K562 (cell line): ENCODE measurements around the gene PHF1. TPM values are rescaled to one million over a fixed set of nuclear protein-coding genes. Genes with fewer than 3 reads are reported as not detected.

ENCODE experiments used
- CBX3 ChIP-seq, 2 experiments: IDR thresholded peaks; 1 replicate in 1 of 2; 2 replicates in 1 of 2; pipeline ENCODE4 v1.6.1; 2012; ENCODE audit warnings: inconsistent platforms in 2 of 2, low read length in 2 of 2, borderline replicate concordance in 1 of 2, control low read depth in 1 of 2
- CHCHD3 ChIP-seq: fragments of 250-450 bp; sonication (Bioruptor Pico); IDR thresholded peaks from 2 replicates; pipeline ENCODE4 v2.1.2; 2022; ENCODE audit warnings: mild to moderate bottlenecking
- CLOCK ChIP-seq: fragments of 250-450 bp; sonication (Bioruptor Pico); IDR thresholded peaks from 2 replicates; pipeline ENCODE4 v1.4.0; 2020; ENCODE audit warnings: mild to moderate bottlenecking, moderate library complexity, borderline replicate concordance
- FOXA1 ChIP-seq: fragments of 450-650 bp; IDR thresholded peaks from 2 replicates; pipeline ENCODE4 v1.6.1; 2016; ENCODE audit warnings: mild to moderate bottlenecking, borderline replicate concordance
- GTF2E2 ChIP-seq: fragments of 200-800 bp; sonication (Bioruptor generic); IDR thresholded peaks from 2 replicates; pipeline ENCODE4 v1.6.1; 2016; ENCODE audit warnings: missing genetic modification characterization, missing compliant biosample characterization
- KDM5B ChIP-seq: fragments of 200-600 bp; sonication (generic); IDR thresholded peaks from 2 replicates; pipeline ENCODE4 v1.6.1; 2012; ENCODE audit warnings: low read depth, mild to moderate bottlenecking, moderate library complexity, low read length, control low read depth, inconsistent platforms; ENCODE audit not compliant: insufficient replicate concordance
- KHSRP ChIP-seq: fragments of 450-650 bp; IDR thresholded peaks from 2 replicates; pipeline ENCODE4 v1.6.1; 2017
- MAX ChIP-seq: sonication (generic); formaldehyde crosslinking; IDR thresholded peaks from 2 replicates; pipeline ENCODE4 v1.9.0; 2022; ENCODE audit warnings: mild to moderate bottlenecking, missing genetic modification reagents
- MAZ ChIP-seq, 2 experiments: fragments of 450-650 bp in 1 of 2; sonication (generic) in 1 of 2; formaldehyde crosslinking; IDR thresholded peaks in 1 of 2; conservative IDR thresholded peaks in 1 of 2; 2 replicates each; pipeline versions ENCODE4 v1.4.0 to v1.5.0; 2020; ENCODE audit warnings: mild to moderate bottlenecking in 1 of 2, missing genetic modification reagents in 1 of 2
- RBFOX2 ChIP-seq: fragments of 200-400 bp; formaldehyde crosslinking; IDR thresholded peaks from 2 replicates; pipeline ENCODE4 v1.6.1; 2017; ENCODE audit warnings: low read depth, mild to moderate bottlenecking, low read length, moderate library complexity
- RBM39 ChIP-seq: fragments of 200-400 bp; formaldehyde crosslinking; optimal IDR thresholded peaks from 2 replicates; pipeline ENCODE3; 2018; ENCODE audit warnings: low read depth, low read length
- SUPT5H ChIP-seq: fragments of 450-650 bp; IDR thresholded peaks from 2 replicates; pipeline ENCODE4 v1.6.1; 2016
- TAF15 ChIP-seq: fragments of 200-400 bp; formaldehyde crosslinking; IDR thresholded peaks from 2 replicates; pipeline ENCODE4 v1.6.1; 2017; ENCODE audit warnings: mild to moderate bottlenecking, low read depth, low read length, moderate library complexity
- TEAD1 ChIP-seq, 2 experiments: fragments of 450-650 bp in 1 of 2; sonication (generic) in 1 of 2; formaldehyde crosslinking; IDR thresholded peaks; 2 replicates each; pipeline versions ENCODE4 v1.4.0 to v1.8.0; 2020 to 2022; ENCODE audit warnings: mild to moderate bottlenecking in 2 of 2, missing genetic modification reagents in 1 of 2
- TFAP4 ChIP-seq: sonication (generic); formaldehyde crosslinking; IDR thresholded peaks from 2 replicates; pipeline ENCODE4 v1.8.0; 2022; ENCODE audit warnings: missing genetic modification reagents, mild to moderate bottlenecking, moderate library complexity, borderline replicate concordance
- YY1 ChIP-seq, 3 experiments: IDR thresholded peaks; 2 replicates each; pipeline ENCODE4 v1.6.1; 2011; ENCODE audit warnings: low read length in 2 of 3, mild to moderate bottlenecking in 2 of 3, moderate library complexity in 2 of 3, borderline replicate concordance in 1 of 3, control low read depth in 1 of 3, low read depth in 1 of 3; ENCODE audit not compliant: insufficient read depth in 3 of 3, insufficient replicate concordance in 2 of 3, control insufficient read depth in 1 of 3, insufficient read length in 1 of 3; ENCODE audit errors: extremely low read depth in 1 of 3
- ZBTB8A ChIP-seq: fragments of 450-650 bp; IDR thresholded peaks from 2 replicates; pipeline ENCODE4 v1.6.1; 2018; ENCODE audit warnings: mild to moderate bottlenecking, moderate library complexity; ENCODE audit not compliant: partially characterized antibody
- ZFPM2 ChIP-seq: fragments of 250-450 bp; sonication (Bioruptor Pico); IDR thresholded peaks from 2 replicates; pipeline ENCODE4 v1.5.1; 2022; ENCODE audit warnings: mild to moderate bottlenecking
- ZNF134 ChIP-seq: fragments of 250-450 bp; sonication (Bioruptor Pico); conservative IDR thresholded peaks from 2 replicates; pipeline ENCODE4 v1.4.0; 2020
- ZNF583 ChIP-seq: fragments of 250-450 bp; sonication (Bioruptor Pico); IDR thresholded peaks from 2 replicates; pipeline ENCODE4 v1.4.0; 2020
- ZNF639 ChIP-seq, 2 experiments: fragments of 200-800 bp in 1 of 2; sonication (Bioruptor generic) in 1 of 2; sonication (generic) in 1 of 2; formaldehyde crosslinking in 1 of 2; IDR thresholded peaks in 1 of 2; conservative IDR thresholded peaks in 1 of 2; 2 replicates each; pipeline versions ENCODE4 v1.5.0 to v1.6.1; 2016 to 2020; ENCODE audit warnings: missing compliant biosample characterization in 1 of 2, missing genetic modification characterization in 1 of 2, missing genetic modification reagents in 1 of 2
- polyA plus RNA-seq, 8 experiments: library from polyadenylated mRNA; depleted of rRNA in 4 of 8; stranded (reverse) in 5 of 8; unstranded in 3 of 8; fragments of >200 nt; fragmentation: Nextera tagmentation in 2 of 8; fragmentation: Illumina TruSeq in 1 of 8; extraction: Ambion mirVana in 2 of 8; extraction: Trizol in 1 of 8; gene quantifications; 2 replicates each; pipeline versions ENCODE4 v1.2.1 to v1.2.3, GENCODE V29; 2011 to 2014; ENCODE audit warnings: inconsistent platforms in 1 of 8, missing spikeins in 1 of 8
- total RNA-seq, 7 experiments: library from RNA; depleted of rRNA in 6 of 7; stranded (reverse); fragments of >200 nt in 6 of 7; fragmentation: Illumina TruSeq in 2 of 7; extraction: Trizol in 2 of 7; gene quantifications; 2 replicates each; pipeline versions ENCODE4 v1.2.1 to v1.2.3, GENCODE V29; 2011 to 2021; ENCODE audit warnings: low replicate concordance in 1 of 7

PHF1 gene
- total and polyA plus RNA-seq, 9 of the 15 experiments (the other 6 are each of a cell fraction or from before 2014, with no cell fraction given), result 3.7 to 64.2 (median 33.7) TPM

- TF ChIP-seq FOXA1 (no peak), CBX3 (IDR thresholded peaks at IDR 0.05; ENCODE audit: borderline replicate concordance in 1 of 2, low read length in 2 of 2) (peak in 1 of 2 experiments; percentile 88; a peak in 1 of 3 replicates), CHCHD3 (CRISPR knock-in tag) (peak; percentile 4; the same call in 1 of the 2 replicates), TFAP4 (CRISPR knock-in tag) (peak; percentile 89), CLOCK (0 out of 2 replicates have a peak, but pooled peaks have one; percentile 28), ZNF583 (CRISPR knock-in tag) (peak; percentile 50; the same call in 1 of the 2 replicates), RBFOX2 (peak; percentile 75), SUPT5H (peak; percentile 40; the same call in 1 of the 2 replicates), KDM5B (no peak), TAF15 (no peak), ZNF134 (CRISPR knock-in tag) (no peak), ZBTB8A (no peak), TEAD1 (CRISPR knock-in tag; IDR thresholded peaks at IDR 0.05) (peak; percentile 39 to 97; a peak in 2 of 4 replicates), MAX (peak; percentile 100), ZFPM2 (CRISPR knock-in tag) (no peak), GTF2E2 (no peak), KHSRP (no peak), ZNF639 (CRISPR knock-in tag; conservative IDR thresholded peaks at IDR 0.05 in 1 of 2, IDR thresholded peaks at IDR 0.05 in 1 of 2) (peak in 1 of 2 experiments; percentile 3; a peak in 1 of 4 replicates), YY1 (IDR thresholded peaks at IDR 0.05; ENCODE audit: borderline replicate concordance in 1 of 3, control insufficient read depth in 1 of 3, extremely low read depth in 1 of 3, insufficient read depth in 3 of 3, insufficient read length in 1 of 3, insufficient replicate concordance in 2 of 3, low read depth in 1 of 3, low read length in 2 of 3) (no peak), RBM39 (no peak), MAZ (CRISPR knock-in tag; conservative IDR thresholded peaks at IDR 0.05 in 1 of 2, IDR thresholded peaks at IDR 0.05 in 1 of 2) (peak in 1 of 2 experiments; percentile 88; a peak in 3 of 4 replicates)
Measured at GRCh38 chr6:33428224-33428965, 17.6 kb downstream of the PHF1 start (continued).
